A549 (cell line): Measurements from ENCODE around the gene PTPRG. TPM values are rescaled to one million over a fixed set of nuclear protein-coding genes. Genes with fewer than 3 reads are reported as not detected.

ENCODE experiments used
- ATAC-seq, 2 experiments: fragments of 200-7000 bp in 1 of 2; fragments of >200 bp in 1 of 2; cut with Nextera tagmentation in 1 of 2; cut with Tn5 transposase in 1 of 2; 3 replicates each; pipeline versions ENCODE4 v1.8.0 to v1.9.1; 2018 to 2020; ENCODE audit warnings: mild to moderate bottlenecking in 1 of 2, moderate library complexity in 1 of 2
- CTCF ChIA-PET: fragments of 300-600 bp; sonication (Branson Sonifier 250); formaldehyde crosslinking; extraction: SDS; loops from one replicate; lab custom pipeline; 2021; ENCODE audit warnings: antibody characterized with exemption, inconsistent platforms; lab: Yijun Ruan, JAX
- POLR2A ChIA-PET: fragments of 350-600 bp; formaldehyde crosslinking; extraction: SDS; loops from one replicate; lab custom pipeline; 2021; ENCODE audit warnings: antibody characterized with exemption, inconsistent platforms; lab: Yijun Ruan, JAX
- DNase-seq, 2 experiments: peaks; one replicate each; pipeline versions ENCODE4 v3.0.0 to v3.0.0-alpha.2; 2011 to 2016; ENCODE audit warnings: low read depth in 1 of 2, low spot score in 1 of 2
- FAIRE-seq: peaks from 2 replicates; lab custom pipeline; 2011; peaks lifted over from hg19 to GRCh38; lab: Jason Lieb, UNC
- H3K27ac ChIP-seq, 2 experiments: fragments of >200 bp; sonication (Bioruptor Twin); formaldehyde crosslinking; 3 replicates each; pipeline ENCODE4 v1.5.1; 2016 to 2017
- H3K4me1 ChIP-seq: fragments of >200 bp; sonication (Bioruptor Twin); formaldehyde crosslinking; 3 replicates; pipeline ENCODE4 v1.6.1; 2016
- H3K4me2 ChIP-seq: fragments of >200 bp; sonication (Bioruptor Twin); formaldehyde crosslinking; 3 replicates; pipeline ENCODE4 v1.6.1; 2016
- H3K4me3 ChIP-seq: fragments of >200 bp; sonication (Bioruptor Twin); formaldehyde crosslinking; 3 replicates; pipeline ENCODE4 v1.5.1; 2016
- H3K9me3 ChIP-seq: fragments of >200 bp; sonication (Bioruptor Twin); formaldehyde crosslinking; 3 replicates; pipeline ENCODE4 v1.6.1; 2016
- CBX2 ChIP-seq: fragments of 200-600 bp; sonication (generic); IDR thresholded peaks from 2 replicates; pipeline ENCODE4 v1.6.1; 2016; ENCODE audit warnings: low read depth, mild to moderate bottlenecking, borderline replicate concordance
- CEBPB ChIP-seq, 2 experiments: fragments of >200 bp in 1 of 2; sonication (Bioruptor Twin) in 1 of 2; formaldehyde crosslinking in 1 of 2; IDR thresholded peaks; 2 replicates each; pipeline ENCODE4 v1.6.1; 2012 to 2016
- CHD4 ChIP-seq: fragments of 200-600 bp; sonication (generic); IDR thresholded peaks from 2 replicates; pipeline ENCODE4 v1.6.1; 2016; ENCODE audit warnings: antibody characterized with exemption, mild to moderate bottlenecking, borderline replicate concordance
- ELK1 ChIP-seq: fragments of 150-350 bp; IDR thresholded peaks from 2 replicates; pipeline ENCODE4 v1.6.1; 2014; ENCODE audit warnings: low read depth, mild to moderate bottlenecking, low read length
- EP300 ChIP-seq, 2 experiments: fragments of >200 bp; sonication (Bioruptor Twin); formaldehyde crosslinking; IDR thresholded peaks; 2 replicates in 1 of 2; 3 replicates in 1 of 2; pipeline ENCODE4 v1.6.1; 2016 to 2017
- FOSB ChIP-seq: fragments of 250-450 bp; sonication (Bioruptor Pico); IDR thresholded peaks from 2 replicates; pipeline ENCODE4 v1.5.0; 2020; ENCODE audit warnings: mild to moderate bottlenecking, moderate library complexity
- GATA3 ChIP-seq: IDR thresholded peaks from 2 replicates; pipeline ENCODE4 v1.6.1; 2012; ENCODE audit warnings: borderline replicate concordance
- HEYL ChIP-seq: fragments of 250-450 bp; sonication (Bioruptor Pico); IDR thresholded peaks from 2 replicates; pipeline ENCODE4 v1.8.0; 2021; ENCODE audit warnings: mild to moderate bottlenecking, moderate library complexity
- HMGXB4 ChIP-seq: fragments of 250-450 bp; sonication (Bioruptor Pico); IDR thresholded peaks from 2 replicates; pipeline ENCODE4 v1.5.0; 2021; ENCODE audit warnings: mild to moderate bottlenecking, moderate library complexity, borderline replicate concordance
- HOXB5 ChIP-seq: fragments of 250-450 bp; sonication (Bioruptor Pico); IDR thresholded peaks from 2 replicates; pipeline ENCODE4 v1.5.0; 2020; ENCODE audit warnings: mild to moderate bottlenecking, moderate library complexity
- JUN ChIP-seq, 2 experiments: fragments of >200 bp; sonication (Bioruptor Twin); formaldehyde crosslinking; IDR thresholded peaks; 2 replicates in 1 of 2; 3 replicates in 1 of 2; pipeline ENCODE4 v1.6.1; 2016 to 2017
- KDM1A ChIP-seq: fragments of 200-600 bp; sonication (generic); IDR thresholded peaks from 2 replicates; pipeline ENCODE4 v1.6.1; 2016; ENCODE audit warnings: low read depth, mild to moderate bottlenecking
- MAZ ChIP-seq: fragments of 150-350 bp; IDR thresholded peaks from 2 replicates; pipeline ENCODE4 v1.6.1; 2014; ENCODE audit warnings: antibody characterized with exemption, low read depth, low read length, borderline replicate concordance
- MYC ChIP-seq: IDR thresholded peaks from 2 replicates; pipeline ENCODE4 v1.6.1; 2012; ENCODE audit warnings: mild to moderate bottlenecking, inconsistent platforms, low read length, improper control_type of control experiment, borderline replicate concordance
- NR3C1 ChIP-seq: fragments of >200 bp; sonication (Bioruptor Twin); formaldehyde crosslinking; IDR thresholded peaks from 3 replicates; pipeline ENCODE4 v1.6.1; 2017
- POLR2A ChIP-seq: IDR thresholded peaks from 2 replicates; pipeline ENCODE4 v1.6.1; 2012; ENCODE audit warnings: mild to moderate bottlenecking, low read length
- RAD21 ChIP-seq, 2 experiments: fragments of >200 bp in 1 of 2; sonication (Bioruptor Twin) in 1 of 2; formaldehyde crosslinking in 1 of 2; IDR thresholded peaks in 1 of 2; conservative IDR thresholded peaks in 1 of 2; 2 replicates in 1 of 2; 3 replicates in 1 of 2; pipeline ENCODE4 v1.6.1; 2012 to 2018; ENCODE audit warnings: inconsistent platforms in 1 of 2
- REST ChIP-seq: fragments of 200-600 bp; sonication (generic); IDR thresholded peaks from 2 replicates; pipeline ENCODE4 v1.6.1; 2016; ENCODE audit warnings: antibody characterized with exemption, mild to moderate bottlenecking, moderate library complexity
- RFX5 ChIP-seq: fragments of 450-650 bp; IDR thresholded peaks from 2 replicates; pipeline ENCODE4 v1.7.1; 2014; ENCODE audit warnings: antibody characterized with exemption, mild to moderate bottlenecking, moderate library complexity
- SMC3 ChIP-seq: fragments of >200 bp; sonication (Bioruptor Twin); formaldehyde crosslinking; IDR thresholded peaks from 3 replicates; pipeline ENCODE4 v1.6.1; 2018; ENCODE audit warnings: inconsistent platforms
- SREBF2 ChIP-seq: fragments of 450-650 bp; IDR thresholded peaks from 2 replicates; pipeline ENCODE4 v1.6.1; 2014; ENCODE audit warnings: mild to moderate bottlenecking, moderate library complexity
- TFCP2L1 ChIP-seq: fragments of 250-450 bp; sonication (Bioruptor Pico); IDR thresholded peaks from 2 replicates; pipeline ENCODE4 v1.5.0; 2021; ENCODE audit warnings: mild to moderate bottlenecking
- ZFP36 ChIP-seq: fragments of 450-650 bp; IDR thresholded peaks from 2 replicates; pipeline ENCODE4 v1.6.1; 2014; ENCODE audit warnings: borderline replicate concordance; ENCODE audit not compliant: partially characterized antibody
- ZNF302 ChIP-seq: fragments of 250-450 bp; sonication (Bioruptor Pico); IDR thresholded peaks from 2 replicates; pipeline ENCODE4 v1.9.0; 2021; ENCODE audit warnings: inconsistent platforms, mild to moderate bottlenecking, moderate library complexity
- WGBS: methylation state at CpG from one replicate; pipeline ENCODE4 v1.1.6; 2017; ENCODE audit errors: missing lambda C conversion rate; 5-methylcytosine and 5-hydroxymethylcytosine counted together
- polyA plus RNA-seq, 4 experiments: library from polyadenylated mRNA; depleted of rRNA in 3 of 4; stranded (reverse); fragments of >200 nt; fragmentation: RNase III in 1 of 4; extraction: RNeasy Plus Mini Kit Qiagen cat#74134 plus additional on column Dnase treatment in 1 of 4; gene quantifications; 2 replicates in 3 of 4; 3 replicates in 1 of 4; pipeline ENCODE4 v1.2.3, GENCODE V29; 2011 to 2017
- TF ChIP-seq, protein P1 (sequence below): IDR thresholded peaks from 2 replicates; pipeline ENCODE4 v1.6.1; 2012
- TF ChIP-seq, protein P2 (sequence below): IDR thresholded peaks from 2 replicates; pipeline ENCODE4 v1.6.1; 2012

Gene PTPRG
- polyA plus RNA-seq, 2 of the 4 experiments (the other 2 are of a cell fraction) = 4.5 to 4.8 TPM

GRCh38 chr3:62056658-62057057 is 495.3 kb downstream of the PTPRG start:
- DNase-seq (no peak), FAIRE-seq (no peak), ATAC-seq (no peak)
- Histone ChIP-seq H3K4me3 (no peak overlapping the region), H3K9me3 (no peaks in the 10 kb centered on the region), H3K4me1 (no peaks in the 10 kb centered on the region), H3K27ac (no peak overlapping the region), H3K4me2 (no peak overlapping the region)
- WGBS = 61% methylated on average over 5 of the region's 5 CpGs
- POLR2A ChIA-PET = no interaction called here
- TF ChIP-seq RFX5 = no peak
- TF ChIP-seq ZNF302 = no peak
- CTCF ChIA-PET = no interaction called here

DNA sequence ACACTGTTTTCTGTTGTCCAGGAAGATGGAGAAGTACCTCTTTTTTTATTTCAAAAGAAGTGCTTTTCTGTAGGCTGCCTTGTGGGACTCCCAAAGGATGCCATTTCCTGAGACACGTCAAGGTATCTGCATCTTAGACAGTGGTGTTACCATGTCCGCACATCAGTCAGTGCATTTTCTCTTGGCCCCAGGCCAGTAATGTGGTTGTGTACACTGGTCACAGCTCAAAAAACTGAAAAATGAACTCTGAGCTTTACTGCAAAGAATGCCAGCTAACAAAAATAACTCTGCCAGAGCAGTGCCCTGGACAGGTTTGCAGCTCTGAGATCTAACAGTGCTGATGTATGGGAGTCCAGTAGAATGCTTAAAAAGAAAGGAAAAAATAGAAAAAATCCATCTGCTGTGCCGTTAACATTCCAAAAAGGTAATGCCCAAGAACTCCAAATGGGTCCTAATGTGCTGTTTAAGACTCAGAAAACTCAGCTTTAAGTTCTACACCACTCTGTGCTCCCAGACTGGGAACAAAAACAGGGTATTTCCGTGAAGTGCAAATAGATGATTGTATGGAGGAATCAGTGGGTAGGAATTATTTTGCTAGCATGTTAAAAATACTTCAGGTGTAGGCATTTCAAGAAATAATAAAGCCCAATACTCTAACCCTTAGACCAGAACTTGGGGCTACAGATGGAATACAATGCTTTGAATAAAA is 496.1 kb downstream of the PTPRG start:
- no peak for ATAC-seq

GRCh38 chr3:62065985-62066693 is 504.8 kb downstream of the PTPRG start:
- ATAC-seq (no peak), DNase-seq (no peak), FAIRE-seq (no peak)
- 39% methylated on average over 5 of the region's 5 CpGs for WGBS
- Histone ChIP-seq H3K4me3 (no peak overlapping the region), H3K4me2 (no peak overlapping the region), H3K9me3 (no peaks in the 10 kb centered on the region), H3K4me1 (no peaks in the 10 kb centered on the region), H3K27ac (no peak overlapping the region)
- ChIA-PET POLR2A (no interaction called here), CTCF (no interaction called here)
- TF ChIP-seq CHD4 = no peak
- TF ChIP-seq ELK1 = no peak
- TF ChIP-seq JUN (IDR thresholded peaks at IDR 0.05) = no peak
- no peak for TF ChIP-seq REST
- no peak for TF ChIP-seq HEYL (CRISPR knock-in tag)
- TF ChIP-seq TFCP2L1 (CRISPR knock-in tag) = no peak
- no peak for TF ChIP-seq SREBF2
- TF ChIP-seq CEBPB (IDR thresholded peaks at IDR 0.05) = no peak
- TF ChIP-seq CBX2 = no peak
- TF ChIP-seq HOXB5 (CRISPR knock-in tag) = no peak
- TF ChIP-seq, protein P1, sequence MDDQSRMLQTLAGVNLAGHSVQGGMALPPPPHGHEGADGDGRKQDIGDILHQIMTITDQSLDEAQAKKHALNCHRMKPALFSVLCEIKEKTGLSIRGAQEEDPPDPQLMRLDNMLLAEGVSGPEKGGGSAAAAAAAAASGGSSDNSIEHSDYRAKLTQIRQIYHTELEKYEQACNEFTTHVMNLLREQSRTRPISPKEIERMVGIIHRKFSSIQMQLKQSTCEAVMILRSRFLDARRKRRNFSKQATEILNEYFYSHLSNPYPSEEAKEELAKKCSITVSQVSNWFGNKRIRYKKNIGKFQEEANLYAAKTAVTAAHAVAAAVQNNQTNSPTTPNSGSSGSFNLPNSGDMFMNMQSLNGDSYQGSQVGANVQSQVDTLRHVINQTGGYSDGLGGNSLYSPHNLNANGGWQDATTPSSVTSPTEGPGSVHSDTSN = no peak

More for the DNA sequence above, 496.1 kb downstream of the PTPRG start:
- no peak for DNase-seq
- no peak for TF ChIP-seq MYC
- no peak for TF ChIP-seq SREBF2
- TF ChIP-seq HMGXB4 = no peak
- no peak for TF ChIP-seq CHD4
- TF ChIP-seq NR3C1 = no peak
- TF ChIP-seq FOSB (CRISPR knock-in tag) = no peak
- no peak for TF ChIP-seq EP300 (IDR thresholded peaks at IDR 0.05)
- no peak for TF ChIP-seq GATA3
- TF ChIP-seq RAD21 (conservative IDR thresholded peaks at IDR 0.05 in 1 of 2, IDR thresholded peaks at IDR 0.05 in 1 of 2) = no peak
- no peak for TF ChIP-seq SMC3
- no peak for TF ChIP-seq KDM1A
- TF ChIP-seq MAZ = no peak
- no peak for TF ChIP-seq ZFP36
- no peak for TF ChIP-seq HOXB5 (CRISPR knock-in tag)
- TF ChIP-seq POLR2A = no peak
- TF ChIP-seq, protein P2, sequence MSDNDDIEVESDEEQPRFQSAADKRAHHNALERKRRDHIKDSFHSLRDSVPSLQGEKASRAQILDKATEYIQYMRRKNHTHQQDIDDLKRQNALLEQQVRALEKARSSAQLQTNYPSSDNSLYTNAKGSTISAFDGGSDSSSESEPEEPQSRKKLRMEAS = no peak
- ChIA-PET CTCF (no interaction called here), POLR2A (no interaction called here)
- Histone ChIP-seq H3K4me3 (no peak overlapping the region), H3K4me2 (no peak overlapping the region), H3K27ac (no peak overlapping the region), H3K9me3 (no peaks in the 10 kb centered on the region), H3K4me1 (no peaks in the 10 kb centered on the region)
- WGBS = 41% methylated on average over 4 of the region's 4 CpGs
- no peak for FAIRE-seq
